SK-N-SH treated with all-trans-retinoic acid at 6 μM for 48 hours (cell line): ENCODE data around the gene HLF.

Source experiments
- ATAC-seq: fragments of 200-7000 bp; cut with Tn5 transposase; 3 replicates; pipeline ENCODE4 v1.9.1; 2020; ENCODE audit warnings: mild to moderate bottlenecking, moderate library complexity
- ARNTL ChIP-seq: fragments of 450-650 bp; formaldehyde crosslinking; IDR thresholded peaks from 2 replicates; pipeline ENCODE4 v1.5.0; 2020; ENCODE audit warnings: low read depth, mild to moderate bottlenecking, moderate library complexity, borderline replicate concordance
- CSDC2 ChIP-seq: fragments of 250-450 bp; sonication (Bioruptor Pico); IDR thresholded peaks from 2 replicates; pipeline ENCODE4 v1.5.0; 2020; ENCODE audit warnings: mild to moderate bottlenecking, moderate library complexity
- ESRRG ChIP-seq: fragments of 250-450 bp; sonication (Bioruptor Pico); IDR thresholded peaks from 2 replicates; pipeline ENCODE4 v1.6.1; 2021; ENCODE audit warnings: mild to moderate bottlenecking
- GLIS3 ChIP-seq: fragments of 250-450 bp; sonication (Bioruptor Pico); IDR thresholded peaks from 2 replicates; pipeline ENCODE4 v1.5.0; 2020; ENCODE audit warnings: mild to moderate bottlenecking, moderate library complexity
- ISL1 ChIP-seq: fragments of 250-450 bp; sonication (Bioruptor Pico); IDR thresholded peaks from 2 replicates; pipeline ENCODE4 v2.1.2; 2022; ENCODE audit warnings: mild to moderate bottlenecking, moderate library complexity
- OSR1 ChIP-seq: fragments of 250-450 bp; sonication (Bioruptor Pico); IDR thresholded peaks from 2 replicates; pipeline ENCODE4 v1.8.0; 2022; ENCODE audit warnings: moderate library complexity, mild to moderate bottlenecking, inconsistent platforms
- PPARA ChIP-seq: fragments of 250-450 bp; sonication (Bioruptor Pico); IDR thresholded peaks from 2 replicates; pipeline ENCODE4 v1.5.0; 2020; ENCODE audit warnings: mild to moderate bottlenecking, borderline replicate concordance
- RARB ChIP-seq: fragments of 250-450 bp; sonication (Bioruptor Pico); IDR thresholded peaks from 2 replicates; pipeline ENCODE4 v1.8.0; 2021; ENCODE audit warnings: mild to moderate bottlenecking, moderate library complexity
- SNAI2 ChIP-seq: fragments of 250-450 bp; sonication (Bioruptor Pico); IDR thresholded peaks from 2 replicates; pipeline ENCODE4 v1.5.0; 2020; ENCODE audit warnings: mild to moderate bottlenecking, moderate library complexity
- TCF4 ChIP-seq: fragments of 250-450 bp; sonication (Bioruptor Pico); IDR thresholded peaks from 2 replicates; pipeline ENCODE4 v1.8.0; 2021; ENCODE audit warnings: mild to moderate bottlenecking, moderate library complexity, borderline replicate concordance
- TOX ChIP-seq: fragments of 250-450 bp; sonication (Bioruptor Pico); IDR thresholded peaks from 2 replicates; pipeline ENCODE4 v1.8.0; 2021; ENCODE audit warnings: mild to moderate bottlenecking, moderate library complexity, borderline replicate concordance
- ZC3H10 ChIP-seq: fragments of 250-450 bp; sonication (Bioruptor Pico); IDR thresholded peaks from 2 replicates; pipeline ENCODE4 v1.5.1; 2021; ENCODE audit warnings: mild to moderate bottlenecking, moderate library complexity
- ZFP30 ChIP-seq: fragments of 450-650 bp; formaldehyde crosslinking; IDR thresholded peaks from 2 replicates; pipeline ENCODE4 v1.5.0; 2022; ENCODE audit warnings: mild to moderate bottlenecking, moderate library complexity
- ZNF565 ChIP-seq: fragments of 450-650 bp; formaldehyde crosslinking; conservative IDR thresholded peaks from 2 replicates; pipeline ENCODE4 v1.5.0; 2020; ENCODE audit warnings: low read depth, mild to moderate bottlenecking, moderate library complexity
- ZNF70 ChIP-seq: fragments of 450-650 bp; formaldehyde crosslinking; IDR thresholded peaks from 2 replicates; pipeline ENCODE4 v1.5.0; 2020; ENCODE audit warnings: mild to moderate bottlenecking, moderate library complexity
- ZNF8 ChIP-seq: fragments of 450-650 bp; formaldehyde crosslinking; IDR thresholded peaks from 2 replicates; pipeline ENCODE4 v1.5.0; 2020; ENCODE audit warnings: mild to moderate bottlenecking, moderate library complexity
- TF ChIP-seq, protein P1 (sequence below): fragments of 250-450 bp; sonication (Bioruptor Pico); IDR thresholded peaks from 2 replicates; pipeline ENCODE4 v1.8.0; 2021; ENCODE audit warnings: low read depth, mild to moderate bottlenecking, moderate library complexity, borderline replicate concordance
- TF ChIP-seq, protein P2 (sequence below): fragments of 250-450 bp; sonication (Bioruptor Pico); IDR thresholded peaks from 2 replicates; pipeline ENCODE4 v1.5.1; 2020; ENCODE audit warnings: low read depth, mild to moderate bottlenecking, moderate library complexity
- TF ChIP-seq, protein P3 (sequence below): fragments of 250-450 bp; sonication (Bioruptor Pico); IDR thresholded peaks from 2 replicates; pipeline ENCODE4 v1.5.0; 2020; ENCODE audit warnings: mild to moderate bottlenecking, moderate library complexity
- TF ChIP-seq, protein P4 (sequence below): fragments of 250-450 bp; sonication (Bioruptor Pico); IDR thresholded peaks from 2 replicates; pipeline ENCODE4 v1.5.1; 2021; ENCODE audit warnings: mild to moderate bottlenecking, moderate library complexity

Gene HLF

DNA sequence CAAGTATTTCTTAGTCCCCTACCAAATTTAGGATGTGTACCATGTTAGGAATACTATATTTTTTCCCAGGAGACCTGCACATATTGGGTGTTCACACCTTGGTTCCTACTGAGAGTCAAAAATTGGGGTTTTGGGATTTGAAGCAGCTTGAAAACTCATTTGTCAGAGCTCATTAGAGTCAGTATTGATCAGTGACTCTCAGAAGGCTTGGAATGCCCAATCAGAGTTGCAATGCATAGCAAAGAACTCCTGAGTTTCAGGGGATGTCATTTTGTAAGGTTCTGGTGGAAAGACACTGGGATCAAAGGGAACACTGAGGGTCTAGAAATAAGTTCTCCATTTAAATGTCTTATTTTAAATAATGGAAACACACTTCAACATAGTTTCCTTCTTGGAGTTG, 5.1 kb downstream of the HLF start (continued):
- TF ChIP-seq, protein P1, sequence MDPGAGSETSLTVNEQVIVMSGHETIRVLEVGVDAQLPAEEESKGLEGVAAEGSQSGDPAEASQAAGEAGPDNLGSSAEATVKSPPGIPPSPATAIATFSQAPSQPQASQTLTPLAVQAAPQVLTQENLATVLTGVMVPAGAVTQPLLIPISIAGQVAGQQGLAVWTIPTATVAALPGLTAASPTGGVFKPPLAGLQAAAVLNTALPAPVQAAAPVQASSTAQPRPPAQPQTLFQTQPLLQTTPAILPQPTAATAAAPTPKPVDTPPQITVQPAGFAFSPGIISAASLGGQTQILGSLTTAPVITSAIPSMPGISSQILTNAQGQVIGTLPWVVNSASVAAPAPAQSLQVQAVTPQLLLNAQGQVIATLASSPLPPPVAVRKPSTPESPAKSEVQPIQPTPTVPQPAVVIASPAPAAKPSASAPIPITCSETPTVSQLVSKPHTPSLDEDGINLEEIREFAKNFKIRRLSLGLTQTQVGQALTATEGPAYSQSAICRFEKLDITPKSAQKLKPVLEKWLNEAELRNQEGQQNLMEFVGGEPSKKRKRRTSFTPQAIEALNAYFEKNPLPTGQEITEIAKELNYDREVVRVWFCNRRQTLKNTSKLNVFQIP (CRISPR knock-in tag) = no peak
- no peak for TF ChIP-seq ZNF8 (CRISPR knock-in tag)

DNA sequence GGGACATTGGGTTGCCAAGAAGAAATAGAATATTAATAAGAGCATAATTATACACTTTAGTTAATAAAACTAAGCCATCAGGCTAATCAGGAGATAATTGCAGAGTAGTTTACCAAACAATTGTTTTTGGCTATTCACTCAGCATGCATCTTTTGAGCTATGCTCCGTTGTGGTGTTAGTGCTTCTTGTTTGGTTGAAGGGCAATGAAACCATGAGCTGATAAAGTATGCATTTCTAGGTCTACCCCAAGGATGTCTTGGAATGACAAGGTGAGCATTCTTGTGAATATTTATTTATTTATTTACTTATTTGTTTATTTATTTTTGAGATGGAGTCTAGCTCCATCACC, 6.4 kb downstream of the HLF start:
- no peak for ATAC-seq
- TF ChIP-seq, protein P2, sequence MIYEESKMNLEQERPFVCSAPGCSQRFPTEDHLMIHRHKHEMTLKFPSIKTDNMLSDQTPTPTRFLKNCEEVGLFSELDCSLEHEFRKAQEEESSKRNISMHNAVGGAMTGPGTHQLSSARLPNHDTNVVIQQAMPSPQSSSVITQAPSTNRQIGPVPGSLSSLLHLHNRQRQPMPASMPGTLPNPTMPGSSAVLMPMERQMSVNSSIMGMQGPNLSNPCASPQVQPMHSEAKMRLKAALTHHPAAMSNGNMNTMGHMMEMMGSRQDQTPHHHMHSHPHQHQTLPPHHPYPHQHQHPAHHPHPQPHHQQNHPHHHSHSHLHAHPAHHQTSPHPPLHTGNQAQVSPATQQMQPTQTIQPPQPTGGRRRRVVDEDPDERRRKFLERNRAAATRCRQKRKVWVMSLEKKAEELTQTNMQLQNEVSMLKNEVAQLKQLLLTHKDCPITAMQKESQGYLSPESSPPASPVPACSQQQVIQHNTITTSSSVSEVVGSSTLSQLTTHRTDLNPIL = no peak
- TF ChIP-seq SNAI2 (CRISPR knock-in tag) (no peak), TOX (CRISPR knock-in tag) (no peak), ESRRG (CRISPR knock-in tag) (no peak), ZNF8 (CRISPR knock-in tag) (no peak)
- TF ChIP-seq, protein P3, sequence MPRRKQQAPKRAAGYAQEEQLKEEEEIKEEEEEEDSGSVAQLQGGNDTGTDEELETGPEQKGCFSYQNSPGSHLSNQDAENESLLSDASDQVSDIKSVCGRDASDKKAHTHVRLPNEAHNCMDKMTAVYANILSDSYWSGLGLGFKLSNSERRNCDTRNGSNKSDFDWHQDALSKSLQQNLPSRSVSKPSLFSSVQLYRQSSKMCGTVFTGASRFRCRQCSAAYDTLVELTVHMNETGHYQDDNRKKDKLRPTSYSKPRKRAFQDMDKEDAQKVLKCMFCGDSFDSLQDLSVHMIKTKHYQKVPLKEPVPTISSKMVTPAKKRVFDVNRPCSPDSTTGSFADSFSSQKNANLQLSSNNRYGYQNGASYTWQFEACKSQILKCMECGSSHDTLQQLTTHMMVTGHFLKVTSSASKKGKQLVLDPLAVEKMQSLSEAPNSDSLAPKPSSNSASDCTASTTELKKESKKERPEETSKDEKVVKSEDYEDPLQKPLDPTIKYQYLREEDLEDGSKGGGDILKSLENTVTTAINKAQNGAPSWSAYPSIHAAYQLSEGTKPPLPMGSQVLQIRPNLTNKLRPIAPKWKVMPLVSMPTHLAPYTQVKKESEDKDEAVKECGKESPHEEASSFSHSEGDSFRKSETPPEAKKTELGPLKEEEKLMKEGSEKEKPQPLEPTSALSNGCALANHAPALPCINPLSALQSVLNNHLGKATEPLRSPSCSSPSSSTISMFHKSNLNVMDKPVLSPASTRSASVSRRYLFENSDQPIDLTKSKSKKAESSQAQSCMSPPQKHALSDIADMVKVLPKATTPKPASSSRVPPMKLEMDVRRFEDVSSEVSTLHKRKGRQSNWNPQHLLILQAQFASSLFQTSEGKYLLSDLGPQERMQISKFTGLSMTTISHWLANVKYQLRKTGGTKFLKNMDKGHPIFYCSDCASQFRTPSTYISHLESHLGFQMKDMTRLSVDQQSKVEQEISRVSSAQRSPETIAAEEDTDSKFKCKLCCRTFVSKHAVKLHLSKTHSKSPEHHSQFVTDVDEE (CRISPR knock-in tag) = no peak

DNA sequence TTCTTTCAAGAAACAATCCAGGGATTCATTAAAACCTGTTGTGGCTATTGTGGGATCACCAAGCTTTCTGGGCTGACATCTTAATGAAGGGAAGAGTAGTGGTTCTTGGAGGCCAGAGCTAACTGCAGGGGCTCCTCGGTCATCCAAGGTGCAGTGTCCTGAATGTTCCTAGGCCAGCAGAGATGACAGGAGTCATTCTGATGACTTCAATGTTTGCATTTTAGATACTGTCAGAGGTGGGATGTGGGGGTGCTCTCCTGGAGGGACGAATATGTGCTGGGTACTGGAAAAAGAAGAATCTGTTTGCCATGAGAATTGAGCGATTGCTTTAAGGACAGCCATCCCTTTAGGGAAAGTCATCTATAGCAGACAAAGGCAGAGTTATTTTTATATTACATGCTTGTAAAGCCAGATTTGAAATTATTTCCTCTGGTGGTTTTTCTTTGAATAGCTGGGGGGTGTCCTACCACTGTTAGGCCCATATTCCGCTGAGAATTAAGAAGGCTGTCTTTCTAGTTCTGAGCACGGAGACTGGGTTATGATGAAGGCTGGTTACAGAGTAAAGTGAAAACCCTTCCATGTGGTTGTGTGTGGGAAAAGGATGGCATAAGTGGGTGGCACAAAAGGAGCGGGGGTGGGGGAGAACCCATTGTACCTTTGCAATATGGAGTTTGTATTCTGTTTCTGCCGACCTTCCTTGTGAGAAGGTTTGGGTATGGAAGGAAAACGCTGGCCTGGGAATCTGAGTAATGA, 7.4 kb downstream of the HLF start:
- no peak for ATAC-seq
- TF ChIP-seq, protein P1 (CRISPR knock-in tag) = no peak
- no peak for TF ChIP-seq ISL1 (CRISPR knock-in tag)
- TF ChIP-seq ZNF565 (CRISPR knock-in tag) = no peak
- no peak for TF ChIP-seq PPARA (CRISPR knock-in tag)
- TF ChIP-seq, protein P4, sequence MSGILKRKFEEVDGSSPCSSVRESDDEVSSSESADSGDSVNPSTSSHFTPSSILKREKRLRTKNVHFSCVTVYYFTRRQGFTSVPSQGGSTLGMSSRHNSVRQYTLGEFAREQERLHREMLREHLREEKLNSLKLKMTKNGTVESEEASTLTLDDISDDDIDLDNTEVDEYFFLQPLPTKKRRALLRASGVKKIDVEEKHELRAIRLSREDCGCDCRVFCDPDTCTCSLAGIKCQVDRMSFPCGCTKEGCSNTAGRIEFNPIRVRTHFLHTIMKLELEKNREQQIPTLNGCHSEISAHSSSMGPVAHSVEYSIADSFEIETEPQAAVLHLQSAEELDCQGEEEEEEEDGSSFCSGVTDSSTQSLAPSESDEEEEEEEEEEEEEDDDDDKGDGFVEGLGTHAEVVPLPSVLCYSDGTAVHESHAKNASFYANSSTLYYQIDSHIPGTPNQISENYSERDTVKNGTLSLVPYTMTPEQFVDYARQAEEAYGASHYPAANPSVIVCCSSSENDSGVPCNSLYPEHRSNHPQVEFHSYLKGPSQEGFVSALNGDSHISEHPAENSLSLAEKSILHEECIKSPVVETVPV (CRISPR knock-in tag) = no peak
- TF ChIP-seq, all 23 proteins: peak for 0

DNA sequence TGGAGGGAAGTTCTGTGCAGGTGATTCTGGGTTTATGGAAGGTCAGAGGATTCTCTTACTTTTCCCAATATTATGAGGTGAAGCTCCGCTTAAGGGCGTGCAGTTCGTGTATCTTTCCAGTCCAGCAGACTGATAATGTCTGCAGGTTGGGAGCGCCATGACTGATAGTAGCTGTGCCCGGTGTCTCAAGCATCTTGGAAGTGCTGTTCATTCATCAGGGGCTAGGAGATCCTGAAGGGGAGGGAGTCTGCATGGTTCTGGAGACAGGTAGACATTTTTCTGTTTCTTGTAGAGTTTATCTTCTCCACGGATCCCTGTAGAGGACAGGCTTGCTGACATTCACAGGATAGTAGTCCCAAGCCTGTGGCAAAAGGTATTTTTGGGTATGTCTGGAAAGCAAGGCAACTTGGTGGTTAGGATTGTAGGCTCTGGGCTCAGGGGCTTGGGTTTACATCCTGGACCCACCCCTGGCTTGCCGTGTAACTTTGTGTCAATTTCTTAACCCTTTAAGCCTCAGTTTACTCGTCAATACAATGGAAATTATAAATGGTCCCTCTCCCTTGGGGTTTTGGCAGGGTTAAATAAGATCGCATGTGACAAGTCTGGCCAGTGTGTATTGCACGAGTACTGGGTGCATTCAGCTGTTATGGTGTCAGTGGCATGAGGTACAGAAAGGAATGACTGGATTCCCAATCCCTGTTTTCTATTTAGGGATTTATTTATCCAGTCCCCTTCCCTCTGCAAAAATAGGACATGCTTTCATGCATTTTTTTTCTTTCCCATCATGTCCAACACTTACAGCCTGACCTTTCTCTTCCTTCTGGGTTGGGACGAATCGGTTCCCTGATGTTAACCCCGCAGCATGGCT, 8.2 kb downstream of the HLF start:
- ATAC-seq = peak; percentile 5; the same call in 1 of the 3 replicates
- no peak for TF ChIP-seq TOX (CRISPR knock-in tag)
- no peak for TF ChIP-seq ISL1 (CRISPR knock-in tag)
- TF ChIP-seq ZNF565 (CRISPR knock-in tag) = no peak
- TF ChIP-seq, protein P4 (CRISPR knock-in tag) = no peak
- TF ChIP-seq OSR1 (CRISPR knock-in tag) = no peak
- no peak for TF ChIP-seq TCF4 (CRISPR knock-in tag)
- TF ChIP-seq CSDC2 (CRISPR knock-in tag) = no peak
- TF ChIP-seq ZFP30 (CRISPR knock-in tag) = no peak
- TF ChIP-seq ZNF8 (CRISPR knock-in tag) = no peak
- TF ChIP-seq ARNTL (CRISPR knock-in tag) = no peak
- TF ChIP-seq, protein P1 (CRISPR knock-in tag) = no peak
- TF ChIP-seq ZNF70 (CRISPR knock-in tag) = no peak
- no peak for TF ChIP-seq ZC3H10 (CRISPR knock-in tag)
- no peak for TF ChIP-seq ESRRG (CRISPR knock-in tag)
- no peak for TF ChIP-seq RARB (CRISPR knock-in tag)
- no peak for TF ChIP-seq SNAI2 (CRISPR knock-in tag)
- no peak for TF ChIP-seq GLIS3 (CRISPR knock-in tag)
